Upper lobe of left lung (tissue), 6 donors: ENCODE results near the gene TENM4. TPM values are rescaled to one million over a fixed set of nuclear protein-coding genes. Genes with fewer than 3 reads are reported as not detected.
"Not testable (repeated sequence)": the region's sequence is repeated elsewhere in the genome, so short reads cannot be mapped to it uniquely, and the experiment has no call there.

ENCODE experiments used
- ATAC-seq, 2 donors: fragments of 200-7000 bp; cut with Tn5 transposase; one replicate each; pipeline ENCODE4 v1.9.1; 2022; ENCODE audit warnings: mild to moderate bottlenecking in 2 of 2, moderate library complexity in 2 of 2; ENCODE audit not compliant: low FRiP score in 2 of 2
- DNase-seq, 2 donors: peaks; one replicate each; pipeline ENCODE4 v3.0.0-alpha.2; 2019 to 2020
- H3K27ac ChIP-seq, 4 donors: fragments of 200-600 bp; sonication (generic); one replicate each; pipeline ENCODE4 v1.5.1; 2016 to 2019
- H3K27me3 ChIP-seq, 4 donors: fragments of 200-600 bp; sonication (generic); one replicate each; pipeline ENCODE4 v1.5.1; 2017 to 2019
- H3K36me3 ChIP-seq, 4 donors: fragments of 200-600 bp; sonication (generic); one replicate each; pipeline ENCODE4 v1.5.1; 2016 to 2019
- H3K4me1 ChIP-seq, 4 donors: fragments of 200-600 bp; sonication (generic); one replicate each; pipeline ENCODE4 v1.5.1; 2018 to 2019
- H3K4me3 ChIP-seq, 4 donors: fragments of 200-600 bp; sonication (generic); one replicate each; pipeline ENCODE4 v1.5.1; 2017 to 2019; ENCODE audit warnings: mild to moderate bottlenecking in 2 of 4, moderate library complexity in 1 of 4
- H3K9me3 ChIP-seq, 4 donors: fragments of 200-600 bp; sonication (generic); one replicate each; pipeline ENCODE4 v1.5.1; 2018 to 2019
- CTCF ChIP-seq, 6 experiments: fragments of 450-650 bp in 4 of 6; fragments of 200-600 bp in 2 of 6; sonication (generic) in 2 of 6; IDR thresholded peaks; one replicate each; pipeline ENCODE4 v1.5.1; 2016 to 2019; ENCODE audit warnings: antibody characterized with exemption in 6 of 6
- EP300 ChIP-seq, 4 donors: sonication (generic); formaldehyde crosslinking; IDR thresholded peaks; one replicate each; pipeline ENCODE4 v1.5.1; 2017; ENCODE audit warnings: antibody characterized with exemption in 4 of 4, control low read depth in 2 of 4
- POLR2A ChIP-seq, 4 donors: fragments of 450-650 bp; IDR thresholded peaks; one replicate each; pipeline ENCODE4 v1.5.1; 2016 to 2017; ENCODE audit warnings: antibody characterized with exemption in 4 of 4, mild to moderate bottlenecking in 2 of 4
- POLR2AphosphoS5 ChIP-seq, 2 donors: sonication (generic); formaldehyde crosslinking; IDR thresholded peaks; one replicate each; pipeline ENCODE4 v1.5.1; 2017; ENCODE audit warnings: antibody characterized with exemption in 2 of 2
- WGBS, 2 donors: methylation state at CpG; one replicate each; pipeline ENCODE4 v1.1.5; 2017 to 2018; 5-methylcytosine and 5-hydroxymethylcytosine counted together
- total RNA-seq, 6 donors: library from RNA; depleted of rRNA in 4 of 6; stranded (reverse); fragments of >200 nt in 4 of 6; gene quantifications; one replicate each; pipeline versions ENCODE4 v1.1.0 to v1.2.1, GENCODE V29; 2016 to 2021
- donor health status: DM: no; HTN: no; CAD: no; lungs with moderate emphysema.
- donor health status: DM: no; HTN: yes; CAD: no; lungs with severe emphysema.

The TENM4 gene
- total RNA-seq, 6 donors from 2014 or later = 0.11 to 20.0 (median 3.7) TPM

- Histone ChIP-seq H3K27me3 (no peaks in the 10 kb centered on the region), H3K4me1 (peaks cover 0 to 10% (median 4%) of the 10 kb centered on the region in 4 donors), H3K4me3 (no peak overlapping the region), H3K9me3 (no peaks in the 10 kb centered on the region), H3K27ac (peak overlapping the region in 1 of 4 donors; percentile 6), H3K36me3 (no peaks in the 10 kb centered on the region)
- DNase-seq = no peak
- ATAC-seq = no peak
- 82 to 87% methylated on average over 11 of the region's 11 CpGs for WGBS, 2 donors
- no peak for TF ChIP-seq EP300 (IDR thresholded peaks at IDR 0.05)
- TF ChIP-seq POLR2AphosphoS5 (IDR thresholded peaks at IDR 0.05) = no peak
- TF ChIP-seq CTCF (IDR thresholded peaks at IDR 0.05) = no peak
- no peak for TF ChIP-seq POLR2A (IDR thresholded peaks at IDR 0.05)
These were observed 610.5 kb downstream of the TENM4 start for GRCh38 chr11:78830277-78830819.

- 76 to 82% methylated on average over 2 to 3 of the region's 3 CpGs for WGBS, 2 donors
- ATAC-seq (no peak), DNase-seq (no peak)
- Histone ChIP-seq H3K27ac (peak overlapping the region; percentile 18 to 66 (median 52)), H3K4me1 (peaks cover 0 to 15% (median 5%) of the 10 kb centered on the region in 4 donors), H3K27me3 (no peaks in the 10 kb centered on the region), H3K4me3 (no peak overlapping the region), H3K9me3 (no peaks in the 10 kb centered on the region), H3K36me3 (no peaks in the 10 kb centered on the region)
- TF ChIP-seq EP300 (IDR thresholded peaks at IDR 0.05) = no peak
- no peak for TF ChIP-seq POLR2A (IDR thresholded peaks at IDR 0.05)
- no peak for TF ChIP-seq CTCF (IDR thresholded peaks at IDR 0.05)
- no peak for TF ChIP-seq POLR2AphosphoS5 (IDR thresholded peaks at IDR 0.05)
These were observed 611.7 kb downstream of the TENM4 start for GRCh38 chr11:78829146-78829545.

- Histone ChIP-seq H3K27me3 (no peaks in the 10 kb centered on the region), H3K27ac (peak overlapping the region; percentile 18 to 66 (median 52)), H3K9me3 (no peaks in the 10 kb centered on the region), H3K4me3 (no peak overlapping the region), H3K36me3 (no peaks in the 10 kb centered on the region), H3K4me1 (peaks cover 0 to 15% (median 8%) of the 10 kb centered on the region in 4 donors)
- WGBS, 2 donors = 71 to 72% methylated on average over 1 of the region's 1 CpG
- ATAC-seq (peak in 1 of 2 donors; percentile 48), DNase-seq (no peak)
- TF ChIP-seq POLR2A (IDR thresholded peaks at IDR 0.05) (peak in 1 of 4 donors; percentile 40), POLR2AphosphoS5 (IDR thresholded peaks at IDR 0.05) (no peak)
These were observed 612.2 kb downstream of the TENM4 start for GRCh38 chr11:78828676-78829075.

GRCh38 chr11:78827291-78827690 lies 613.5 kb downstream of the TENM4 start:
- H3K36me3 ChIP-seq, H3K27me3 ChIP-seq, DNase-seq, ATAC-seq, H3K27ac ChIP-seq, H3K9me3 ChIP-seq, H3K4me3 ChIP-seq: not testable (repeated sequence)
- WGBS, 2 donors = 92 to 94% methylated on average over 4 of the region's 4 CpGs
- H3K4me1 ChIP-seq = peaks cover 5 to 20% (median 12%) of the 10 kb centered on the region in 4 donors

- no peaks in the 10 kb centered on the region for H3K9me3 ChIP-seq
- WGBS, 2 donors = 29 to 41% methylated on average over 1 of the region's 1 CpG
- DNase-seq (no peak), ATAC-seq (no peak)
- H3K4me1 ChIP-seq = peaks cover 5 to 20% (median 12%) of the 10 kb centered on the region in 4 donors
- no peak overlapping the region for H3K4me3 ChIP-seq
- TF ChIP-seq POLR2A (IDR thresholded peaks at IDR 0.05) (no peak), EP300 (IDR thresholded peaks at IDR 0.05) (no peak)
- H3K36me3 ChIP-seq = no peaks in the 10 kb centered on the region
- no peaks in the 10 kb centered on the region for H3K27me3 ChIP-seq
- H3K27ac ChIP-seq = no peak overlapping the region
These were observed 615.2 kb downstream of the TENM4 start for GRCh38 chr11:78825591-78826020.

- Histone ChIP-seq H3K27me3 (no peaks in the 10 kb centered on the region), H3K9me3 (no peaks in the 10 kb centered on the region), H3K36me3 (no peaks in the 10 kb centered on the region), H3K27ac (peak overlapping the region; percentile 39 to 73 (median 62)), H3K4me1 (peaks cover 5 to 20% (median 12%) of the 10 kb centered on the region in 4 donors), H3K4me3 (no peak overlapping the region)
- DNase-seq = peak in 1 of 2 donors; percentile 39
- 48 to 62% methylated on average over 9 of the region's 9 CpGs for WGBS, 2 donors
- ATAC-seq = peak; percentile 22 to 44
- TF ChIP-seq EP300 (IDR thresholded peaks at IDR 0.05) (peak in 1 of 4 donors; percentile 25), POLR2A (IDR thresholded peaks at IDR 0.05) (no peak), POLR2AphosphoS5 (IDR thresholded peaks at IDR 0.05) (no peak)
These were observed 617.2 kb downstream of the TENM4 start for GRCh38 chr11:78823588-78823987.
